B cell (primary cell): Measurements from ENCODE around the gene KIF26B. TPM values are rescaled to one million over a fixed set of nuclear protein-coding genes. Genes with fewer than 3 reads are reported as not detected.

Experiments used
- ATAC-seq: fragments of 200-7000 bp; cut with Tn5 transposase; one replicate; pipeline ENCODE4 v1.10.0; 2021; ENCODE audit warnings: low read depth, mild to moderate bottlenecking, moderate number of reproducible peaks, moderate library complexity
- CTCF ChIA-PET: fragments of 350-600 bp; sonication (Branson Sonifier 250); formaldehyde crosslinking; loops from one replicate; lab custom pipeline; 2021; ENCODE audit warnings: antibody characterized with exemption, inconsistent platforms; lab: Charles Lee
- POLR2A ChIA-PET: fragments of 350-600 bp; sonication (Branson Sonifier 250); formaldehyde crosslinking; loops from one replicate; lab custom pipeline; 2021; ENCODE audit warnings: antibody characterized with exemption; lab: Charles Lee
- DNase-seq: peaks from one replicate; pipeline ENCODE4 v3.0.0; 2013
- H2AFZ ChIP-seq: 2 replicates; pipeline ENCODE4 v1.6.1; 2012; ENCODE audit warnings: mild to moderate bottlenecking, low read depth, low read length; ENCODE audit not compliant: insufficient read depth, poor library complexity, severe bottlenecking
- H3K27ac ChIP-seq, 2 donors: 1 replicate in 1 of 2; 2 replicates in 1 of 2; pipeline ENCODE4 v1.5.1; 2012 to 2013; ENCODE audit warnings: low read length in 2 of 2, mild to moderate bottlenecking in 2 of 2, moderate library complexity in 1 of 2
- H3K27me3 ChIP-seq, 4 experiments: fragments of 200-600 bp in 1 of 4; sonication (generic) in 1 of 4; replicated peaks in 1 of 4; 1 replicate in 2 of 4; 2 replicates in 2 of 4; pipeline versions ENCODE4 v1.6.1 to v1.7.0; 2013 to 2016; ENCODE audit warnings: low read length in 3 of 4, mild to moderate bottlenecking in 2 of 4, mixed read lengths in 1 of 4, moderate library complexity in 1 of 4; ENCODE audit not compliant: insufficient read depth in 4 of 4, control insufficient read depth in 3 of 4; ENCODE audit errors: control extremely low read depth in 1 of 4
- H3K36me3 ChIP-seq, 2 experiments: replicated peaks in 1 of 2; 1 replicate in 1 of 2; 2 replicates in 1 of 2; pipeline versions ENCODE4 v1.6.1 to v1.7.1; 2013; ENCODE audit warnings: low read length in 1 of 2; ENCODE audit not compliant: insufficient read depth in 2 of 2, control insufficient read depth in 1 of 2; ENCODE audit errors: control extremely low read depth in 1 of 2, extremely low read depth in 1 of 2
- H3K4me1 ChIP-seq, 2 donors: fragments of 200-600 bp in 1 of 2; sonication (generic) in 1 of 2; 1 replicate in 1 of 2; 2 replicates in 1 of 2; pipeline versions ENCODE4 v1.5.1 to v1.6.1; 2013 to 2017; ENCODE audit warnings: low read length in 2 of 2; ENCODE audit not compliant: control insufficient read depth in 2 of 2, insufficient read depth in 2 of 2
- H3K4me2 ChIP-seq: replicated peaks from 2 replicates; pipeline ENCODE3; 2012; ENCODE audit warnings: mild to moderate bottlenecking, low read depth, low read length; ENCODE audit not compliant: poor library complexity, severe bottlenecking
- H3K4me3 ChIP-seq, 5 experiments: fragments of 200-600 bp in 1 of 5; sonication (generic) in 1 of 5; 1 replicate in 3 of 5; 2 replicates in 2 of 5; pipeline versions ENCODE4 v1.5.1 to v1.7.0; 2011 to 2016; ENCODE audit warnings: low read length in 4 of 5, mild to moderate bottlenecking in 4 of 5, low read depth in 2 of 5, control low read depth in 1 of 5, moderate library complexity in 1 of 5; ENCODE audit not compliant: insufficient read depth in 1 of 5; ENCODE audit errors: control extremely low read depth in 1 of 5, extremely low read depth in 1 of 5
- H3K79me2 ChIP-seq: fragments of 200-600 bp; sonication (generic); one replicate; pipeline ENCODE4 v1.6.0; 2016; ENCODE audit warnings: low read length; ENCODE audit not compliant: control insufficient read depth, insufficient read depth
- H3K9ac ChIP-seq: fragments of 200-600 bp; sonication (generic); 2 replicates; pipeline ENCODE4 v1.6.1; 2017; ENCODE audit warnings: mild to moderate bottlenecking, low read length, moderate library complexity
- H3K9me3 ChIP-seq, 3 donors: one replicate each; pipeline versions ENCODE4 v1.6.1 to v1.7.1; 2013; ENCODE audit warnings: low read length in 2 of 3; ENCODE audit not compliant: control insufficient read depth in 2 of 3, insufficient read depth in 1 of 3; ENCODE audit errors: control extremely low read depth in 1 of 3
- H4K20me1 ChIP-seq: 2 replicates; pipeline ENCODE4 v1.6.0; 2012; ENCODE audit warnings: mild to moderate bottlenecking, low read length; ENCODE audit not compliant: insufficient read depth, control insufficient read depth, poor library complexity, severe bottlenecking
- H3K27ac Mint-ChIP-seq: one replicate; pipeline ENCODE4 v1.8.0; 2021; ENCODE audit warnings: mixed read lengths
- H3K27me3 Mint-ChIP-seq: one replicate; pipeline ENCODE4 v1.8.0; 2021; ENCODE audit warnings: mixed read lengths
- H3K4me1 Mint-ChIP-seq: one replicate; pipeline ENCODE4 v1.8.0; 2021; ENCODE audit warnings: mixed read lengths
- H3K4me3 Mint-ChIP-seq: one replicate; pipeline ENCODE4 v1.8.0; 2021; ENCODE audit warnings: mixed read lengths
- H3K9me3 Mint-ChIP-seq: one replicate; pipeline ENCODE4 v1.8.0; 2022; ENCODE audit warnings: mixed read lengths; ENCODE audit not compliant: insufficient read depth
- EZH2 ChIP-seq: IDR thresholded peaks from 2 replicates; pipeline ENCODE4 v1.6.1; 2012; ENCODE audit warnings: borderline replicate concordance, low read depth, mild to moderate bottlenecking, moderate library complexity, low read length; ENCODE audit not compliant: insufficient read depth, poor library complexity, severe bottlenecking
- WGBS: methylation state at CpG from one replicate; pipeline ENCODE4 v1.1.5; 2013; ENCODE audit warnings: missing lambda C conversion rate; ENCODE audit not compliant: insufficient coverage; 5-methylcytosine and 5-hydroxymethylcytosine counted together
- intact Hi-C: fragments of 100-400 bp; cut with micrococcal nuclease; formaldehyde crosslinking; loops from one replicate; pipeline ENCODE4 v1.10.0; 2022
- polyA plus RNA-seq: library from polyadenylated mRNA; depleted of rRNA; stranded (reverse); fragments of >200 nt; gene quantifications from 2 replicates; pipeline ENCODE4 v1.2.3, GENCODE V29; 2012
- total RNA-seq, 2 donors: library from RNA; stranded (reverse); fragments of 120-200 nt in 1 of 2; gene quantifications; 1 replicate in 1 of 2; 2 replicates in 1 of 2; pipeline versions ENCODE4 v1.2.3 to v1.2.4, GENCODE V29; 2013 to 2022
- TF ChIP-seq, protein P1 (sequence below): fragments of 200-600 bp; IDR thresholded peaks from one replicate; pipeline ENCODE4 v1.8.0; 2022; ENCODE audit warnings: antibody characterized with exemption, mild to moderate bottlenecking

KIF26B gene
- total and polyA plus RNA-seq, 2 donors (not counting 1 experiment from before 2014, with no cell fraction given), result 0.62 TPM; not detected in 1

DNA sequence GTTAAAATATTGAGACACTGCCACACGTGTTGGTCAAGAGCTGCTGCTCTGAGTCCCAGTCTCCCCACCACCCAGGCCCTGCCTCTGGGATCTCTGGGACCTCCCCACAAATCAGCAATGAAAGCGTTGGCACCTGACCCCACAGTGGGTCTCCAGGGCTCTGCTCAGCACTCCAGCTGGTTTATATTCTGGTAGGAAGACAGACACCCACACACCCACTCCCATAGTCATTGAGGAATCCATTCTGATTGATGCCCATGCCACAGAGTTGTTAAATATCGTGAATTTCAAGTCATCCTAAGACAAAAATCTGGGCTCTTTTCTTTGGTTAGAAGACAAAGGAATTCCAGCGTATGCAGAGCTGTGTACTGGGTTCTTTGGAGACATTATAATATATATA is 91.6 kb downstream of the KIF26B start:
- no peaks in the 10 kb centered on the region for H3K9me3 ChIP-seq
- DNase-seq, result no peak
- ATAC-seq, result no peak
- WGBS, result 100% methylated on average over 1 of the region's 4 CpGs
- Mint-ChIP-seq H3K4me1 (no peaks in the 10 kb centered on the region), H3K27me3 (peaks cover 4% of the 10 kb centered on the region), H3K9me3 (no peaks in the 10 kb centered on the region), H3K4me3 (no peak overlapping the region), H3K27ac (no peak overlapping the region)
- POLR2A ChIA-PET, result no interaction called here
- intact Hi-C loops, result no loop called here
- H2AFZ ChIP-seq, result no peak overlapping the region
- H3K4me3 ChIP-seq, result no peak overlapping the region
- H3K27me3 ChIP-seq, result no peaks in the 10 kb centered on the region
- H3K27ac ChIP-seq, result no peak overlapping the region
- no peaks in the 10 kb centered on the region for H3K79me2 ChIP-seq
- H3K4me1 ChIP-seq, result no peaks in the 10 kb centered on the region
- no peak for TF ChIP-seq EZH2
- TF ChIP-seq, protein P1, sequence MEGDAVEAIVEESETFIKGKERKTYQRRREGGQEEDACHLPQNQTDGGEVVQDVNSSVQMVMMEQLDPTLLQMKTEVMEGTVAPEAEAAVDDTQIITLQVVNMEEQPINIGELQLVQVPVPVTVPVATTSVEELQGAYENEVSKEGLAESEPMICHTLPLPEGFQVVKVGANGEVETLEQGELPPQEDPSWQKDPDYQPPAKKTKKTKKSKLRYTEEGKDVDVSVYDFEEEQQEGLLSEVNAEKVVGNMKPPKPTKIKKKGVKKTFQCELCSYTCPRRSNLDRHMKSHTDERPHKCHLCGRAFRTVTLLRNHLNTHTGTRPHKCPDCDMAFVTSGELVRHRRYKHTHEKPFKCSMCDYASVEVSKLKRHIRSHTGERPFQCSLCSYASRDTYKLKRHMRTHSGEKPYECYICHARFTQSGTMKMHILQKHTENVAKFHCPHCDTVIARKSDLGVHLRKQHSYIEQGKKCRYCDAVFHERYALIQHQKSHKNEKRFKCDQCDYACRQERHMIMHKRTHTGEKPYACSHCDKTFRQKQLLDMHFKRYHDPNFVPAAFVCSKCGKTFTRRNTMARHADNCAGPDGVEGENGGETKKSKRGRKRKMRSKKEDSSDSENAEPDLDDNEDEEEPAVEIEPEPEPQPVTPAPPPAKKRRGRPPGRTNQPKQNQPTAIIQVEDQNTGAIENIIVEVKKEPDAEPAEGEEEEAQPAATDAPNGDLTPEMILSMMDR, result no peak
- H3K4me2 ChIP-seq, result no peak overlapping the region
- no peaks in the 10 kb centered on the region for H3K36me3 ChIP-seq
- CTCF ChIA-PET, result no interaction called here
- H3K9ac ChIP-seq, result no peak overlapping the region
- H4K20me1 ChIP-seq, result no peaks in the 10 kb centered on the region

DNA sequence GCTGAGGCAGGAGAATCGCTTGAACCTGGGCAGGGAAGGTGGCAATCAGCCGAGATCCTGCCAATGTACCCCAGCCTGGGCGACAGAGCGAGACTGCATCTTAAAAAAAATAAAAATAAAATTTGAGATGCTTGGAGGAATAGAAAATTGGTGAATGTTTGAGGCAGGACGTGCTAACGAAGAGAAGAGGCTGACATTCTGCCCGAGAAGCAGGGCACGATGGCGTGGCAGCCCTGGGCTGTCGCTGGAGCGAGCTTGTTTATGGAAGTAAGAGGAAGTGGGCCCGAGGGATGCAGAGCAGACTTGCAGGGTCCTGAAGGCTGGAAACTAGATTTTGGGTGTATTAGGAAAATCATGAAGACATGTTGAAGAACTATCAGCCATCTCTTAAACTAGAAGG is 92.6 kb downstream of the KIF26B start:
- ChIA-PET POLR2A (no interaction called here), CTCF (no interaction called here)
- H3K9me3 Mint-ChIP-seq, result peaks cover 2% of the 10 kb centered on the region
- H3K4me1 Mint-ChIP-seq, result no peaks in the 10 kb centered on the region
- Histone ChIP-seq H3K36me3 (no peaks in the 10 kb centered on the region), H4K20me1 (no peaks in the 10 kb centered on the region), H3K27ac (no peak overlapping the region), H3K27me3 (no peaks in the 10 kb centered on the region), H3K4me3 (no peak overlapping the region), H2AFZ (no peak overlapping the region), H3K4me2 (no peak overlapping the region), H3K79me2 (no peaks in the 10 kb centered on the region), H3K9ac (no peak overlapping the region), H3K4me1 (no peaks in the 10 kb centered on the region), H3K9me3 (peaks cover 0 to 4% (median 0%) of the 10 kb centered on the region in 3 donors)
- WGBS, result 93% methylated on average over 10 of the region's 12 CpGs
- no peaks in the 10 kb centered on the region for H3K27me3 Mint-ChIP-seq
- TF ChIP-seq, protein P1, result no peak
- no peak for TF ChIP-seq EZH2
- no peak for DNase-seq
- no peak overlapping the region for H3K4me3 Mint-ChIP-seq
- ATAC-seq, result no peak
- intact Hi-C loops, result no loop called here
- no peak overlapping the region for H3K27ac Mint-ChIP-seq
